Neural cell (in vitro differentiated cells): Measurements from ENCODE around the gene VPS37B.

Experiments
- CTCF ChIP-seq: fragments of 450-650 bp; IDR thresholded peaks from 2 replicates; pipeline ENCODE4 v1.5.1; 2014; ENCODE audit warnings: antibody characterized with exemption, mild to moderate bottlenecking, moderate library complexity; ENCODE audit not compliant: poor library complexity, severe bottlenecking
- EP300 ChIP-seq: fragments of 450-650 bp; conservative IDR thresholded peaks from 2 replicates; pipeline ENCODE4 v1.6.1; 2014; ENCODE audit warnings: antibody characterized with exemption, mild to moderate bottlenecking, moderate library complexity; ENCODE audit not compliant: poor library complexity, severe bottlenecking
- EZH2 ChIP-seq: fragments of 200-600, 300-800 bp; shearing (Covaris generic), sonication (generic); IDR thresholded peaks from 2 replicates; pipeline ENCODE4 v1.6.1; 2014; ENCODE audit warnings: antibody characterized with exemption, low read length, borderline replicate concordance, mild to moderate bottlenecking; ENCODE audit not compliant: insufficient read depth, poor library complexity, severe bottlenecking
- MXI1 ChIP-seq: fragments of 450-650 bp; conservative IDR thresholded peaks from 2 replicates; pipeline ENCODE4 v1.6.1; 2014; ENCODE audit warnings: antibody characterized with exemption, mild to moderate bottlenecking; ENCODE audit not compliant: poor library complexity, severe bottlenecking
- POLR2AphosphoS5 ChIP-seq: IDR thresholded peaks from 2 replicates; pipeline ENCODE4 v1.6.1; 2012
- REST ChIP-seq: IDR thresholded peaks from 2 replicates; pipeline ENCODE4 v1.6.1; 2012; ENCODE audit warnings: borderline replicate concordance

- no peak for TF ChIP-seq CTCF
- no peak for TF ChIP-seq POLR2AphosphoS5
- TF ChIP-seq EZH2 = no peak
- TF ChIP-seq MXI1 = no peak
- no peak for TF ChIP-seq EP300
- no peak for TF ChIP-seq REST
These were observed 41.7 kb upstream of the VPS37B start for GRCh38 chr12:122937622-122938091.
